Measurements from ENCODE around the gene DIAPH3. TPM values are rescaled to one million over a fixed set of nuclear protein-coding genes. Genes with fewer than 3 reads are reported as not detected.
A peak's percentile ranks its signal among the peaks of the same experiment; 100 is the strongest.

DIAPH3 gene
- total RNA-seq, 1 experiment from 2014 or later = 27.6 TPM

DNA sequence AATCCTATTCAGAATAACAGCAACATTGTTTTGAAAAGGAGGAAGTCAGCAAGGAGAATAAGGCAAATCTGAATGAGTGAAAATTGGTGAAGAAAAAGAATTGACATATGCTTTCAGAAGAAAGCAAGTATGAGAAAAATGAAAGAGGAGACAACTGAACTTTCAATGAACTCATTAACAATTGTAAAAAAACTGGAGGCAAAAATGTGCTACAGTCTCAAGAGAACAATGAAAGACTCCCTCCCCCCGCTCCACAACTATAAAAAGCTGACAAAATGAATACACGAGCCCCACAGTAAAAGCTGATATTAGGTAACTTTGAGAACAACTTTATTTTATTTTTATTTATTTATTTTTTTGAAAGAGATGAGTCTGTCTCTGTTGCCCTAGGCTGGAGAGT lies 373.1 kb downstream of the DIAPH3 start:
- Mint-ChIP-seq H3K27me3 (ENCODE audit: low read depth) (no peaks in the 10 kb centered on the region), H3K27ac (0 out of 2 replicates have a peak overlapping the region, but pooled peaks have one; percentile 10), H3K4me3 (no peak overlapping the region), H3K36me3 (peaks cover 5% of the 10 kb centered on the region; the same call in 1 of the 2 replicates), H3K4me1 (peaks cover 18% of the 10 kb centered on the region), H3K9me3 (peaks cover 4% of the 10 kb centered on the region; the same call in 1 of the 2 replicates)
- no peak for DNase-seq (ENCODE audit: low spot score)
- ChIA-PET CTCF (no interaction called here), POLR2A (no interaction called here)
- TF ChIP-seq, protein P1, sequence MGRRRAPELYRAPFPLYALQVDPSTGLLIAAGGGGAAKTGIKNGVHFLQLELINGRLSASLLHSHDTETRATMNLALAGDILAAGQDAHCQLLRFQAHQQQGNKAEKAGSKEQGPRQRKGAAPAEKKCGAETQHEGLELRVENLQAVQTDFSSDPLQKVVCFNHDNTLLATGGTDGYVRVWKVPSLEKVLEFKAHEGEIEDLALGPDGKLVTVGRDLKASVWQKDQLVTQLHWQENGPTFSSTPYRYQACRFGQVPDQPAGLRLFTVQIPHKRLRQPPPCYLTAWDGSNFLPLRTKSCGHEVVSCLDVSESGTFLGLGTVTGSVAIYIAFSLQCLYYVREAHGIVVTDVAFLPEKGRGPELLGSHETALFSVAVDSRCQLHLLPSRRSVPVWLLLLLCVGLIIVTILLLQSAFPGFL (CRISPR knock-in tag; IDR thresholded peaks at IDR 0.05; ENCODE audit: borderline replicate concordance) = no peak
- no peak for TF ChIP-seq FOXP1 (CRISPR knock-in tag; IDR thresholded peaks at IDR 0.05; ENCODE audit: borderline replicate concordance)
- no peak for TF ChIP-seq CREB1 (CRISPR knock-in tag; IDR thresholded peaks at IDR 0.05)
- no peak for TF ChIP-seq ZNF423 (CRISPR knock-in tag; IDR thresholded peaks at IDR 0.05)
- no peak for TF ChIP-seq JAZF1 (CRISPR knock-in tag; IDR thresholded peaks at IDR 0.05)
- TF ChIP-seq, protein P2, sequence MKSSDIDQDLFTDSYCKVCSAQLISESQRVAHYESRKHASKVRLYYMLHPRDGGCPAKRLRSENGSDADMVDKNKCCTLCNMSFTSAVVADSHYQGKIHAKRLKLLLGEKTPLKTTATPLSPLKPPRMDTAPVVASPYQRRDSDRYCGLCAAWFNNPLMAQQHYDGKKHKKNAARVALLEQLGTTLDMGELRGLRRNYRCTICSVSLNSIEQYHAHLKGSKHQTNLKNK (CRISPR knock-in tag; IDR thresholded peaks at IDR 0.05) = no peak
- TF ChIP-seq, protein P3, sequence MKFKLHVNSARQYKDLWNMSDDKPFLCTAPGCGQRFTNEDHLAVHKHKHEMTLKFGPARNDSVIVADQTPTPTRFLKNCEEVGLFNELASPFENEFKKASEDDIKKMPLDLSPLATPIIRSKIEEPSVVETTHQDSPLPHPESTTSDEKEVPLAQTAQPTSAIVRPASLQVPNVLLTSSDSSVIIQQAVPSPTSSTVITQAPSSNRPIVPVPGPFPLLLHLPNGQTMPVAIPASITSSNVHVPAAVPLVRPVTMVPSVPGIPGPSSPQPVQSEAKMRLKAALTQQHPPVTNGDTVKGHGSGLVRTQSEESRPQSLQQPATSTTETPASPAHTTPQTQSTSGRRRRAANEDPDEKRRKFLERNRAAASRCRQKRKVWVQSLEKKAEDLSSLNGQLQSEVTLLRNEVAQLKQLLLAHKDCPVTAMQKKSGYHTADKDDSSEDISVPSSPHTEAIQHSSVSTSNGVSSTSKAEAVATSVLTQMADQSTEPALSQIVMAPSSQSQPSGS (CRISPR knock-in tag; IDR thresholded peaks at IDR 0.05; ENCODE audit: borderline replicate concordance, low read depth) = no peak
- TF ChIP-seq, protein P4, sequence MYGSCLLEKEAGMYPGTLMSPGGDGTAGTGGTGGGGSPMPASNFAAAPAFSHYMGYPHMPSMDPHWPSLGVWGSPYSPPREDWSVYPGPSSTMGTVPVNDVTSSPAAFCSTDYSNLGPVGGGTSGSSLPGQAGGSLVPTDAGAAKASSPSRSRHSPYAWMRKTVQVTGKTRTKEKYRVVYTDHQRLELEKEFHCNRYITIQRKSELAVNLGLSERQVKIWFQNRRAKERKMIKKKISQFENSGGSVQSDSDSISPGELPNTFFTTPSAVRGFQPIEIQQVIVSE (CRISPR knock-in tag; IDR thresholded peaks at IDR 0.05; ENCODE audit: borderline replicate concordance) = no peak
- no peak for TF ChIP-seq ZNF219 (CRISPR knock-in tag; IDR thresholded peaks at IDR 0.05; ENCODE audit: borderline replicate concordance)
- TF ChIP-seq, protein P5, sequence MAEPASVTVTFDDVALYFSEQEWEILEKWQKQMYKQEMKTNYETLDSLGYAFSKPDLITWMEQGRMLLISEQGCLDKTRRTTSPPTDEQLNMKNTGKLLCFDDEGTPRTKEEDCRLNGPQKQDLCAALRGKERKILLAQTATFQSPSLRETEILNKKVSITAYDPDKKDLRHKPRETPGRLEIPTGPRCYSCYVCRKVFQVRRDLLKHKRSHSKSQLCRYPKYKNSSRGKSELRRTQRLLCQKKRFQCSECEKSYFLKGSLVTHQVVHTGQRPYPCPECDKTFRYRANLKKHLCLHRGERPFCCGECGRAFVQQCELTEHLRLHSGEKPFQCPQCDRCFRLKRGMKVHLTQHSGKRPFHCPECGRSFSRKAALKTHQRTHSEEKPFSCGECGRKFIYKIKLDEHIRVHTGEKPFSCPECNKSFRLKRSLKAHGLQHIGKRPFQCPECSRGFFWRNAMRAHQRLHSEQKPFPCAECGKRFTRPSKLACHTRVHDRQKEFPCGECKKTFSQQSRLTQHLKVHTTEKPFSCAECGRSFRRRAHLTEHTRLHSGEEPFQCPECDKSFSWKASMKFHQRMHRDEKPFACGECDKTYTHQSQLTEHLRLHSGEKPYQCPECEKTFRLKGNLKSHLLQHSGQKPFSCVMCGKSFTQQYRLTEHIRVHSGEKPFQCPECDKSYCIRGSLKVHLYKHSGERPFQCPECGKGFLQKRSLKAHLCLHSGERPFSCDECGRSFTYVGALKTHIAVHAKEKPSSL (CRISPR knock-in tag; conservative IDR thresholded peaks at IDR 0.05) = no peak
- no peak for TF ChIP-seq NR2C2 (CRISPR knock-in tag; IDR thresholded peaks at IDR 0.05)
- TF ChIP-seq TEAD1 (CRISPR knock-in tag; IDR thresholded peaks at IDR 0.05) = no peak
- TF ChIP-seq ZNF317 (CRISPR knock-in tag; IDR thresholded peaks at IDR 0.05; ENCODE audit: borderline replicate concordance, low read depth) = no peak
- no peak for ATAC-seq

DNA sequence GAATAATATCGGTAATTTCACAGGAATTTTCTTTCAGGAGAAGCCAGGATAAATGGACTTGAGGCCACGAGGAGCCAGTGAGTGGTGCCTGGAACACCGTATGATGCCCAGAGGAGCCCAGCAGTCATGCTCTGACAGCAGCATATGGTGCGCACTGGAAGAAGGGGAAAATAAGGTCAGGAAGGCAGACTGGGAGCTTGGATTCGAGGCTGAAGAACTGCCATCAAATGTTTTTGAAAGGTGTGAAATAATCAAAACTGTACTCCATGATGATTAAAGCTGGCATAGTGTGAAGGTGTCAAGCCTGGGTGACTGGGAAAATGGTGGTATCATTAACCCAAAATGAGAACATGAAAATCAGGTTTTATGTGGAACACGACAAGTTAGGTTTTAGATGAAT lies 374.2 kb downstream of the DIAPH3 start:
- no peaks in the 10 kb centered on the region for H3K27me3 Mint-ChIP-seq (ENCODE audit: low read depth)
- no peak for TF ChIP-seq PRRX2 (CRISPR knock-in tag; IDR thresholded peaks at IDR 0.05)
- TF ChIP-seq EMX1 (CRISPR knock-in tag; IDR thresholded peaks at IDR 0.05) = no peak
- TF ChIP-seq, protein P6, sequence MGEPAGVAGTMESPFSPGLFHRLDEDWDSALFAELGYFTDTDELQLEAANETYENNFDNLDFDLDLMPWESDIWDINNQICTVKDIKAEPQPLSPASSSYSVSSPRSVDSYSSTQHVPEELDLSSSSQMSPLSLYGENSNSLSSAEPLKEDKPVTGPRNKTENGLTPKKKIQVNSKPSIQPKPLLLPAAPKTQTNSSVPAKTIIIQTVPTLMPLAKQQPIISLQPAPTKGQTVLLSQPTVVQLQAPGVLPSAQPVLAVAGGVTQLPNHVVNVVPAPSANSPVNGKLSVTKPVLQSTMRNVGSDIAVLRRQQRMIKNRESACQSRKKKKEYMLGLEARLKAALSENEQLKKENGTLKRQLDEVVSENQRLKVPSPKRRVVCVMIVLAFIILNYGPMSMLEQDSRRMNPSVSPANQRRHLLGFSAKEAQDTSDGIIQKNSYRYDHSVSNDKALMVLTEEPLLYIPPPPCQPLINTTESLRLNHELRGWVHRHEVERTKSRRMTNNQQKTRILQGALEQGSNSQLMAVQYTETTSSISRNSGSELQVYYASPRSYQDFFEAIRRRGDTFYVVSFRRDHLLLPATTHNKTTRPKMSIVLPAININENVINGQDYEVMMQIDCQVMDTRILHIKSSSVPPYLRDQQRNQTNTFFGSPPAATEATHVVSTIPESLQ (CRISPR knock-in tag; IDR thresholded peaks at IDR 0.05) = no peak
- TF ChIP-seq RELA (CRISPR knock-in tag; IDR thresholded peaks at IDR 0.05; ENCODE audit: borderline replicate concordance) = no peak
- TF ChIP-seq, protein P7, sequence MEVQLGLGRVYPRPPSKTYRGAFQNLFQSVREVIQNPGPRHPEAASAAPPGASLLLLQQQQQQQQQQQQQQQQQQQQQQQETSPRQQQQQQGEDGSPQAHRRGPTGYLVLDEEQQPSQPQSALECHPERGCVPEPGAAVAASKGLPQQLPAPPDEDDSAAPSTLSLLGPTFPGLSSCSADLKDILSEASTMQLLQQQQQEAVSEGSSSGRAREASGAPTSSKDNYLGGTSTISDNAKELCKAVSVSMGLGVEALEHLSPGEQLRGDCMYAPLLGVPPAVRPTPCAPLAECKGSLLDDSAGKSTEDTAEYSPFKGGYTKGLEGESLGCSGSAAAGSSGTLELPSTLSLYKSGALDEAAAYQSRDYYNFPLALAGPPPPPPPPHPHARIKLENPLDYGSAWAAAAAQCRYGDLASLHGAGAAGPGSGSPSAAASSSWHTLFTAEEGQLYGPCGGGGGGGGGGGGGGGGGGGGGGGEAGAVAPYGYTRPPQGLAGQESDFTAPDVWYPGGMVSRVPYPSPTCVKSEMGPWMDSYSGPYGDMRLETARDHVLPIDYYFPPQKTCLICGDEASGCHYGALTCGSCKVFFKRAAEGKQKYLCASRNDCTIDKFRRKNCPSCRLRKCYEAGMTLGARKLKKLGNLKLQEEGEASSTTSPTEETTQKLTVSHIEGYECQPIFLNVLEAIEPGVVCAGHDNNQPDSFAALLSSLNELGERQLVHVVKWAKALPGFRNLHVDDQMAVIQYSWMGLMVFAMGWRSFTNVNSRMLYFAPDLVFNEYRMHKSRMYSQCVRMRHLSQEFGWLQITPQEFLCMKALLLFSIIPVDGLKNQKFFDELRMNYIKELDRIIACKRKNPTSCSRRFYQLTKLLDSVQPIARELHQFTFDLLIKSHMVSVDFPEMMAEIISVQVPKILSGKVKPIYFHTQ (CRISPR knock-in tag; IDR thresholded peaks at IDR 0.05) = no peak
- no peak for TF ChIP-seq ZNF121 (CRISPR knock-in tag; IDR thresholded peaks at IDR 0.05)
- TF ChIP-seq, protein P8, sequence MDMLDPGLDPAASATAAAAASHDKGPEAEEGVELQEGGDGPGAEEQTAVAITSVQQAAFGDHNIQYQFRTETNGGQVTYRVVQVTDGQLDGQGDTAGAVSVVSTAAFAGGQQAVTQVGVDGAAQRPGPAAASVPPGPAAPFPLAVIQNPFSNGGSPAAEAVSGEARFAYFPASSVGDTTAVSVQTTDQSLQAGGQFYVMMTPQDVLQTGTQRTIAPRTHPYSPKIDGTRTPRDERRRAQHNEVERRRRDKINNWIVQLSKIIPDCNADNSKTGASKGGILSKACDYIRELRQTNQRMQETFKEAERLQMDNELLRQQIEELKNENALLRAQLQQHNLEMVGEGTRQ (CRISPR knock-in tag; IDR thresholded peaks at IDR 0.05) = no peak
- TF ChIP-seq, protein P9, sequence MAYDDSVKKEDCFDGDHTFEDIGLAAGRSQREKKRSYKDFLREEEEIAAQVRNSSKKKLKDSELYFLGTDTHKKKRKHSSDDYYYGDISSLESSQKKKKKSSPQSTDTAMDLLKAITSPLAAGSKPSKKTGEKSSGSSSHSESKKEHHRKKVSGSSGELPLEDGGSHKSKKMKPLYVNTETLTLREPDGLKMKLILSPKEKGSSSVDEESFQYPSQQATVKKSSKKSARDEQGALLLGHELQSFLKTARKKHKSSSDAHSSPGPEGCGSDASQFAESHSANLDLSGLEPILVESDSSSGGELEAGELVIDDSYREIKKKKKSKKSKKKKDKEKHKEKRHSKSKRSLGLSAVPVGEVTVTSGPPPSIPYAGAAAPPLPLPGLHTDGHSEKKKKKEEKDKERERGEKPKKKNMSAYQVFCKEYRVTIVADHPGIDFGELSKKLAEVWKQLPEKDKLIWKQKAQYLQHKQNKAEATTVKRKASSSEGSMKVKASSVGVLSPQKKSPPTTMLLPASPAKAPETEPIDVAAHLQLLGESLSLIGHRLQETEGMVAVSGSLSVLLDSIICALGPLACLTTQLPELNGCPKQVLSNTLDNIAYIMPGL (CRISPR knock-in tag; IDR thresholded peaks at IDR 0.05) = no peak

More for the DNA sequence above, 374.2 kb downstream of the DIAPH3 start:
- ChIA-PET CTCF (no interaction called here), POLR2A (no interaction called here)
- ATAC-seq (no peak), DNase-seq (ENCODE audit: low spot score) (no peak)
- no peaks in the 10 kb centered on the region for H3K9me3 Mint-ChIP-seq
- peaks cover 18% of the 10 kb centered on the region for H3K4me1 Mint-ChIP-seq
- H3K36me3 Mint-ChIP-seq = no peaks in the 10 kb centered on the region
- H3K27ac Mint-ChIP-seq = no peak overlapping the region; the same call in 1 of the 2 replicates
- no peak overlapping the region for H3K4me3 Mint-ChIP-seq

Measured in WTC11 (cell line).